Memory B cell (primary cell): ENCODE data around the gene FAHD1.

Experiments
- ATAC-seq: fragments of 150-1000 bp; cut with Tn5 transposase; 2 replicates; pipeline ENCODE4 v1.10.0; 2021; ENCODE audit warnings: low read depth, mild to moderate bottlenecking, moderate library complexity
- DNase-seq, 2 donors: peaks; one replicate each; pipeline ENCODE4 v3.0.0; 2022; ENCODE audit warnings: low spot score in 2 of 2
- H3K27ac Mint-ChIP-seq: one replicate; pipeline ENCODE4 v1.8.0; 2022; ENCODE audit warnings: mild to moderate bottlenecking, moderate library complexity, mixed read lengths
- H3K27me3 Mint-ChIP-seq: one replicate; pipeline ENCODE4 v1.8.0; 2022; ENCODE audit warnings: mixed read lengths
- H3K36me3 Mint-ChIP-seq: one replicate; pipeline ENCODE4 v1.8.0; 2022; ENCODE audit warnings: mild to moderate bottlenecking, mixed read lengths
- H3K4me1 Mint-ChIP-seq: one replicate; pipeline ENCODE4 v1.8.0; 2022; ENCODE audit warnings: mixed read lengths
- H3K4me3 Mint-ChIP-seq: one replicate; pipeline ENCODE4 v1.8.0; 2022; ENCODE audit warnings: mild to moderate bottlenecking, moderate library complexity, mixed read lengths
- H3K9me3 Mint-ChIP-seq: one replicate; pipeline ENCODE4 v1.8.0; 2022; ENCODE audit warnings: mixed read lengths

The FAHD1 gene

DNA sequence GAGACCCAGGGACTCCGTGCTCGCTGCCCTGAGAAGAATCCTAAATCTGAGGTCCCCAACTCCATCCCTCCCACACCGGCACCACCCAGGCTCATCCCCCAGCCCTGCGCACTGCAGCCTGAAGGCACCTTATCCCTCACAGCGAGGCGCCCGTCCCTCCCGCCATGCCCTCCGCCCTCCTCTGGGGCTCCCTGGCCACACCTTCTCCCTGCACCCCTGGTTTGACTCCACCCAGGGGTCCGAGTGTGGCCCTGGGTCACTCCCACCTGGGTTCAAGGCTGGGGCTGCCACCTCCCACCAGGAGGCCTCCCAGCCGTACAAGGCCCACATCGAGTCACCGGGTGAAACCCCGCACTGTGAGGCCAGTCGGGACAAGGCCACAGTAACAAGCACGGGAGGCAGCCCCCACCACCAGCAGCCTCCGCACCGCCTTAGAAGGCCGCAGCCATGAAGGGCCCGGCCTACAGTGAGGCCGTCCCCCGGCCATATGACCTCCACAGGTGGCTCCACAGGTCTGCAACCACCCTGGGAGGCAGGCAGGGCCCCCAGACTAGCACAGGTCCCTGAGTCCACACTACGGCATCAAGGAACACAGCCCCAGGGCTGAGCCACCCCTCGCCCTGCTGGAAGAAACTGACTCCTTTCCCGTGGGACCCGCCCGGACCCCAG lies 8.7 kb upstream of the FAHD1 start:
- Mint-ChIP-seq H3K4me1 (peaks cover under 1% of the 10 kb centered on the region), H3K27ac (no peak overlapping the region), H3K4me3 (no peak overlapping the region), H3K36me3 (peaks cover 9% of the 10 kb centered on the region), H3K27me3 (no peaks in the 10 kb centered on the region), H3K9me3 (no peaks in the 10 kb centered on the region)
- ATAC-seq: no peak
- no peak for DNase-seq

DNA sequence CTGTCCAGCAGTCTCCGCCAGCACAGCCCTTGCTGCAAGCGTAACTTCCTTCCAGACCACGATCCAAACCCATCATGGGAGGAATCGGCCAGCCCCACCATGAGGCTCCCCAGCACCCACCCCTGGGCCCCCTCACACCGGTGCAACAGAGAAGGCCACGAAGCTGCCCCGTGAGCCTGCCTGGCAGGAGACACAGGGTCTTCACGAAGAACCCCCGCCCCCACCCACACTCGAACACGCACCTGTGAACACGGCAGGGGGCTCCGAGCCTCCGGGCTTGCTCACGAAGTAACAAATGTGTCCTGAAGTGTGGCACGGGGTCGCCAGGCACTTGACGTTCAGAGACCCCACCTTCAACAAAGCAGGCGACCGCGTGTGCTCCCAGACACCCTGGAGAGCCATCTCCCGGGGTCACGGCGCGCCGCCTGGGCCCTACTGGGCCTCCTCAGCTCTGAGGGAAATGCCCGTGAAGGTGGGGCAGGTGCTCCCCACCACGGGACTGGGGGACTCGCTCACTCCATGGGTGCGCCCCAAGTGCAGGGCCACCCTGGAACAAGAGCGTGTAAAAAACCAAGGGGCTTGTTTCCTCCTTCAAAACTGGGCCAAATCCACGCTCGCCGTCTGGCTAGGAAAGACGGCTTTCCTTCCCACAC lies 8.0 kb upstream of the FAHD1 start:
- H3K4me3 Mint-ChIP-seq: no peak overlapping the region
- DNase-seq (no peak), ATAC-seq (no peak)
- H3K27ac Mint-ChIP-seq: no peak overlapping the region
- H3K4me1 Mint-ChIP-seq: peaks cover 3% of the 10 kb centered on the region
- H3K36me3 Mint-ChIP-seq: peaks cover 7% of the 10 kb centered on the region
- H3K9me3 Mint-ChIP-seq: no peaks in the 10 kb centered on the region
- H3K27me3 Mint-ChIP-seq: no peaks in the 10 kb centered on the region

DNA sequence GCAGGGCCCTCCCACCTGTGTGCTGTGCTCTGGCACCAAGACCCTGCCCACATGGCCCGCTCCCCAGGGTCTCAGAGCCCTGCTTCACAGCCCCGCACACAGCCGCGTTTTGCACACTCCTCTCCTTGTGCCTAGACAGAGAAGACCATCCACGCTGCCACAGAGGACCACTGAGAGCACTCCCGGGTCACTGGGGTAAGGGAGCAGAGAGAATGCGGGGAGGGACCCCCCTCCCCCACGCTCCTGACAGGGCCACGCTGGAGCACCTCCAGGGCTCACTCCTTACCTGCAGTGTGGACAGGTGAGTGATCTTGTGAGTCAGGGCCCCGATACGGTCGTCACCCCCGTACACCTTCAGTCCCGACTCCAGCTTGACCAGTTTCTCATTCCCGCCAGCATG lies 7.4 kb upstream of the FAHD1 start:
- Mint-ChIP-seq H3K36me3 (peaks cover 7% of the 10 kb centered on the region), H3K27me3 (no peaks in the 10 kb centered on the region), H3K4me1 (peaks cover 3% of the 10 kb centered on the region), H3K9me3 (no peaks in the 10 kb centered on the region), H3K4me3 (no peak overlapping the region), H3K27ac (no peak overlapping the region)
- DNase-seq (no peak), ATAC-seq (no peak)

DNA sequence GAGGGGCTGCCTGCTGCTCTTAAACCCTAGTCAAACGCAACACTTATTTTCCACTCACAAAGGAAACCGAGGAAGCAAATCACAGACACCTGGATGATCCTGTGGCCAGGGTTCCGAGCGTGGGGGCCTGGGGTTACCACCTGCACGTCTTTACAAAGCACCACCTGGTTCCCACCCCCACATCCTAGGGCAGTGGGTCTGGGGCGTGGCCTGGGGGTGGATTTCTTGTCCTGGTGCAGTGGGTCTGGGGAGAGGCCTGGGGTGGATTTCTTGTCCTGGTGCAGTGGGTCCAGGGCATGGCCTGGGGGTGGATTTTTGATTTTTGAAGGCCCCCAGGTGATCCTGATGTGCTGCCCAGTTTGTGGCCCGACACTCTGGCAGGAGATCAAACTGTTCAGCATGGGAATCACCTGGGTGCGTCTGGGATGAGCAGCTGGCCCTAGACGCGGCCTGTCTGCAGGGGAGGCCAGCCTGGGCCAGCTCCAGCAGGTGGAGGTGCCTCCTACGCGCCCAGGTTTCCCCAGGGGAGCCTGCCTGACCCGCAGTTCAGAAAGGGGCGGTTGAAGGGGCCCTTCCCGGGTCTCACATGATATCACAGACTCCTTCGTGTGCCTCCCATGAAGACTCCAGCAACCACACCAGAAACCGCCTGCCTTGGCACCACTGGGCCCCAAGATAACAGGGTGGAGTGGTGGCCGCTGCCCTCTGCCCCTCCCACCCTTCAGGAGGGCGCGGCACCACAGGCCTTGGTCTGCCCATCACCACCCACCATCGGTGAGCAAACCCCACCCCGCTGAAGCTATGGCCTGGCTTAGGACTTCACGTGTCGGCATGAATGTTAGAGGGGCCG lies 6.7 kb upstream of the FAHD1 start:
- ATAC-seq (no peak), DNase-seq (no peak)
- no peaks in the 10 kb centered on the region for H3K27me3 Mint-ChIP-seq
- no peak overlapping the region for H3K27ac Mint-ChIP-seq
- no peak overlapping the region for H3K4me3 Mint-ChIP-seq
- no peaks in the 10 kb centered on the region for H3K9me3 Mint-ChIP-seq
- H3K36me3 Mint-ChIP-seq: peaks cover 1% of the 10 kb centered on the region
- peaks cover 3% of the 10 kb centered on the region for H3K4me1 Mint-ChIP-seq

DNA sequence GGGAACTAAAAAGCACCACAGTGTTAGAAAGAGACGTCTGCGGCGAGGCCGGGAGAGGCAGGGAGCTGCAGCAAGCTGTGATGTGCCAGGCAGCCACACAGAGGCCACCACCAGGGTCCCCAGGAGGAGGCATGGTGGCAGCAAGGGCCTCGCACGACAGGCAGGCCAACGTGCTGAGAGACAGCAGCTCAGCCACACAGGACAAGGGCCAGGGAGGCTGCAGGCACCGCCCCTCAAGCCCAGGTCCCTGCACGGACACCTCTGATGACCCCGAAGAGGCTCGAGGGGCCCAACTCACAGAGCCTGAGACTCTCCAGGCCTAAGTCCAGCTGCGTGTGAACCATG lies 6.1 kb upstream of the FAHD1 start:
- ATAC-seq (no peak), DNase-seq (no peak)
- Mint-ChIP-seq H3K9me3 (no peaks in the 10 kb centered on the region), H3K27ac (no peak overlapping the region), H3K4me1 (peaks cover 3% of the 10 kb centered on the region), H3K27me3 (no peaks in the 10 kb centered on the region), H3K4me3 (no peak overlapping the region), H3K36me3 (no peaks in the 10 kb centered on the region)

DNA sequence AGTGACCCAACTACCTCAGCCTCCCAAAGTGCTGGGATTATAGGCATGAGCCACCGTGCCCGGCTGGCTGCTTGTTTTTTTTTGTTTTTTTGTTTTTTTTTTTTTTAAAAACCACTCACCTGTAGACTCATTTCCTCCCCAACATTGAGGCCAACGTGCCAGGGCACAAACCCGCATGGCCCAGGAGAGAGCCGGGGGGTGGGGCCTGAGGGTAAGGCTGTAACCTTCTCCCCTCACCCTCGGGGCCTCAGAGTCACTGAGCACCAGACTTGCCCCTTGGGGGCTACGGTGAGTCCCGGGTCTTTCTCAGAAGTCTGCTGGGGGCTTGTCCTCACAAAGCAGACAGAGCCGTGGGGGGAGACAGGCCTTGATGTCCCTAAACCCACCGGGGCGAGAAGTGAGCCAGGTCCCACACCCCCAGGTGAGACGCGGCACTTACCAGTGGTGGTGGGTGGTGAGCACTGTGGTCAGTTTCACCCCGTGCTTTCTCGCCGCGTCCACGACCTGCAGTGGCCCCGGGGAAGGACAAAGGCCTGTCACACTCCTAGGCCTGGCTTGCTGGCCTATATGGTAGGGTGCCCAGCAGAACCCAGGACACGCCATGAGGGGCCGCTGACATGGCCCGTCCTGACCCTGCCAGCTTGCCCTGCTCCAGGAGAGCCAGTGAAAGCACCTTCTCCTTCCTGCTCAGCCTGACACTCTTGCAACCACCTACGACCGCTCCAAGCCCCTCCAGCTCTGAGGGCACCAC lies 5.0 kb upstream of the FAHD1 start:
- ATAC-seq (no peak), DNase-seq (no peak)
- no peaks in the 10 kb centered on the region for H3K36me3 Mint-ChIP-seq
- no peak overlapping the region for H3K27ac Mint-ChIP-seq
- no peak overlapping the region for H3K4me3 Mint-ChIP-seq
- H3K9me3 Mint-ChIP-seq: no peaks in the 10 kb centered on the region
- H3K27me3 Mint-ChIP-seq: no peaks in the 10 kb centered on the region
- peaks cover 5% of the 10 kb centered on the region for H3K4me1 Mint-ChIP-seq

DNA sequence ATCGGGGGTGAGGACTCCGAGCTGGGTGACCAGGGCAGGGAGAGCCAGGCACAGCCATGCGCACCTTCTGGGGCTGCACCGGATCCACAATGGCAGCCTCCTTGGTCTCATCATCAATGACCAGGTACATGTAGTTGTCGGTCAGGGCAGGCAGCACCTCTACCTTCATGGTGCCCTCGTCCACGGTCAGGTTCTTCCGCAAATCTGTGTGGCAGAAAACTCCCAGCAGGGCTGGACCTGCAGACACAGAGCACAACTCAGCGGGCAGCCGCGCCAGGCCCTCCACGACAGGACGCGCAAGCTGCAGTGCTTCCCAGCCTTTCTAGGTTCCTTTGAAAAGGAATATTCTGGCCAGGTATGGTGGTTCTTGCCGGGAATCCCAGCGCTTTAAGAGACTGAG lies 4.2 kb upstream of the FAHD1 start:
- H3K36me3 Mint-ChIP-seq: no peaks in the 10 kb centered on the region
- no peak overlapping the region for H3K27ac Mint-ChIP-seq
- H3K4me1 Mint-ChIP-seq: peaks cover 10% of the 10 kb centered on the region
- no peak for ATAC-seq
- DNase-seq: no peak
- H3K9me3 Mint-ChIP-seq: no peaks in the 10 kb centered on the region
- H3K27me3 Mint-ChIP-seq: no peaks in the 10 kb centered on the region
- H3K4me3 Mint-ChIP-seq: no peak overlapping the region

DNA sequence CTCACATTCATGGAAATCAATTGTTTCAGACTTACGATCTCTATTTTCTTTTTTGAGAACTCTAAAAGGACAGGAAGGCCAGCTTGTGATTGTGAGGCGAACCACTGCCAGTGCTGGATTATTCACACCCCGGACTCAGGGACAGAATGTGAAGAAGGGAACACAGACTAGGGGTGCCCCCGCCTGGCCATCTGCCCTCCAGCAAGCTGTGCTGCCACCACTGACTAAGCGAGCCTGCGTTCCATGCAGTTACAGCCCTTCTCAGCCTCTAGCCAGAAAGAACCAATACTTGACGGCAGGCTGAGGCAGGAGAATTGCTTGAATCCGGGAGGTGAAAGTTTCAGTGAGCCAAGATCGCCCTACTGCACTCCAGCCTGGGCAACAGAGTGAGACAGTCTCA lies 3.2 kb upstream of the FAHD1 start:
- H3K27ac Mint-ChIP-seq: no peak overlapping the region

DNA sequence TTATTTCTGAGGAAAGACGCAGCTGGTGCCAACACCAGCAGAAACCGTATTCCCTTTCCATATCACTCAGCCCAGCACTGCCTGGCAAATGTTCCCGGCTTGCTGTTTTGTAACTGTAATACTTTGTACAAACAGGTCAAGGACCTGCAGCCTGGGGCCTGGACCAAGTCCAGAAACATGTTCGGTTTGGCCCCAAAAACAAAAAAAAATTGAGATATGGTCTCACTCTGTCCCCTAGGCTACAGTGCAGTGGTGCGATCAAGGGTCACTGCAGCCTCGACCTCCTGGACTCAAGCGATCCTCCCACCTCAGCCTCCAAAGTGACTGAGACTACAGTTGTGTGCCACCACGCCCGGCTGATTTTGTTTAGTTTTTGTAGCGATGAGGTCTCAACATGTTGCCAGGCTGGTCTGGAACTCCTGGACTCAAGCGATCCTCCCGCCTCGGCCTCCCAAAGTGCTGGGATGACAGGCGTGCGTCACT lies 1.6 kb upstream of the FAHD1 start:
- H3K27ac Mint-ChIP-seq: no peak overlapping the region
- H3K4me3 Mint-ChIP-seq: peak overlapping the region; percentile 72

More for the DNA sequence above, 3.2 kb upstream of the FAHD1 start:
- no peaks in the 10 kb centered on the region for H3K27me3 Mint-ChIP-seq
- H3K36me3 Mint-ChIP-seq: no peaks in the 10 kb centered on the region
- no peak overlapping the region for H3K4me3 Mint-ChIP-seq
- peaks cover 11% of the 10 kb centered on the region for H3K4me1 Mint-ChIP-seq
- ATAC-seq: no peak
- DNase-seq: no peak
- H3K9me3 Mint-ChIP-seq: no peaks in the 10 kb centered on the region

DNA sequence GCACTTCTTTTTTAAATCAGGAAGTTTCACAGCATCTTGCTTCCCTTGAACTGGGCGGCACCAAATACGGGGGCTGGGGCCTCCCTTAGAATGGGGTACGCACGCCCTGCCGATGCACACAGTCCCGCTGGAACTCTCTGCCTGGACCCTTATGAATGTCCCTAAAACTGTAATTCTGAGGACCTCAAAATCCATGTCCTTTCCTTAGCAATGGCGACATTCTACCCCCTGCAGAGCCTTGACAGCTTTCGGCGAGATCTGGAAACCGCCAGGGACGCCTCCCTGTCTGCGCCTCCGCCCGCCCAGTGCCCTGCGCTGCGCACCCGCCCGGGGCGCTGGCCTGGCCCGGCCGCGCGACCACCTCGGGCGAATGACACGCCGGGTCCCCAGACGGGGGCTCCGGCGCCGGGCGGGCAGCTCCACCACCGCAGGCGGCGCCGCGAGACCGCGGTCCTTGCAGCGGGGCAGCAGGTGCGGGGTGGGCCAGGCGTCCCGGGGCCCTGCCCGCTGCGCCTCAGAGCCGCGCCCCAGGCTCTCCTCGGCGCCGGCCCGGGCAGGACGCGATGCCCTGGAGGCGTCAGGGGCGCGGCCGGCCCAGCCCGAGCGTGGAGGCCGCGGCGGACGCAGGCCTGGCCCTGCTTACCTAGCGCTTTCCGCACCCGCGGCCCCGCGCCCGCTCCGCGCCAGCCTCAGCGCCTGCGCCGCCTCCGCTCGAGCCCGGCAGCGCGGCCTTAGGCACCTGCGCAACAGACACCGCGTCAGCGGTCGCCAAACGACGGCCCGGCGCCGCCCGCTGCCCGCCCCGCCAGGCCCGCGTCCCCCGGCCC lies 929 bp upstream of the FAHD1 start:
- DNase-seq (peak; percentile 34 to 63), ATAC-seq (peak; percentile 73)
- H3K27me3 Mint-ChIP-seq: no peaks in the 10 kb centered on the region
- peak overlapping the region; percentile 72 for H3K4me3 Mint-ChIP-seq
- H3K36me3 Mint-ChIP-seq: no peaks in the 10 kb centered on the region
- H3K9me3 Mint-ChIP-seq: no peaks in the 10 kb centered on the region
- peaks cover 21% of the 10 kb centered on the region for H3K4me1 Mint-ChIP-seq
- peak overlapping the region; percentile 90 for H3K27ac Mint-ChIP-seq

More for the DNA sequence above, 1.6 kb upstream of the FAHD1 start:
- ATAC-seq: no peak
- Mint-ChIP-seq H3K4me1 (peaks cover 18% of the 10 kb centered on the region), H3K27me3 (no peaks in the 10 kb centered on the region), H3K9me3 (no peaks in the 10 kb centered on the region), H3K36me3 (no peaks in the 10 kb centered on the region)
- no peak for DNase-seq

DNA sequence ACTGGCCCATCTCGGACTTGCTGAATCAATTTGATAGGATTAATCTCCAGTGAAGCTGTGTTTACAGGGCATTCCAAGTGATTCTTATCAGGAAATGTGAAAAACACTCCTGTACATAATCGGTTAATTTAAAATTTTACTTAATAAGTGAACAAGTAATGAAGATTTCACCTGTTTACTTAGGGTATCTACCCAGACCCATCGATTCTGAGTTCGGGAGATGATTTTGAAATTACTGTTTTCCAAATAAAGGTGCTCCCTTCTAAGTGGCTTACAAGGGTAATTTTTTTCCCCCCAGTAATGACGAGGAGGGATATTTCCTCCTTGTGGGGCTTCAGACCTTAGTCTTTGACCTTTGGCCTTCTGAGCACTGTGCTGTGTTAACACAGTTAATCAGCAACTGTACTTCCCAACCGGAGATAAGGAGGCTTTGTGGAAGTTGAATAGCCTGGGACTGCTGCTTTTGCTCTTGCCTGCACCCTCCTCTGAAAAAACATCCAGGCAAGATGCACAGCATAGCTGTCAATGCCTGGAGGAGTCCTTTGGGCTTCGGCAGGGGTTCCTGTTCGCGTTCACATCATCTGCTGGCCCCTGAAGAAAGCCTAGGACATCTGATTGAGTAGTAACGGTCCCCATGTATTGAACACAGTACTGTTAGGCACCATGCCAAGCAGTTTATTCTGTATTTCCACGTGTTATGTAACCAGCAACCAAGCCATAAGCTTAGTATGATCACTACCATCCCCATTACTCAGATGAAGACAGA lies 1.8 kb downstream of the FAHD1 start:
- H3K9me3 Mint-ChIP-seq: no peaks in the 10 kb centered on the region
- DNase-seq (no peak), ATAC-seq (no peak)
- H3K36me3 Mint-ChIP-seq: no peaks in the 10 kb centered on the region
- H3K4me1 Mint-ChIP-seq: peaks cover 19% of the 10 kb centered on the region
- H3K4me3 Mint-ChIP-seq: no peak overlapping the region
- no peaks in the 10 kb centered on the region for H3K27me3 Mint-ChIP-seq
- H3K27ac Mint-ChIP-seq: no peak overlapping the region

DNA sequence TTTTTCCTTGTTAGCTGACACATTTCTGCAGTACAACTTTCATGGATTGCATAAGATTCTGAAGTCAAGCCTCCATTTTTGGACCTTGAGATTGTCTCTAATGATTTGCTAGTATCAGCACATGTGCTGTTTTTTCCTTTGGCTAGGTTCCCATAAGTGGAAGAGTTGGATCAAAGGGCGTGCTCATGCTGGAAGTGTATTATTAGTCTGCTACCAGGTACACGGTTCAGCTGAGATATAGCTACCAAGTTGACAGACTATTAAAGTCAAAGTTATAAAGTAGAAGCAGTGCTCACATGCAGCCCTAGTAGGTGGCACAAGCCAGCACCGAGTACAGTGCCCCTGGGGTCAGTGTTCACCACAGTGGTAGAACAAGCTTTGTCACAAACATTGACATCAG lies 3.2 kb downstream of the FAHD1 start:
- H3K27me3 Mint-ChIP-seq: no peaks in the 10 kb centered on the region
- H3K9me3 Mint-ChIP-seq: no peaks in the 10 kb centered on the region
- no peak overlapping the region for H3K4me3 Mint-ChIP-seq
- H3K27ac Mint-ChIP-seq: no peak overlapping the region
- H3K36me3 Mint-ChIP-seq: no peaks in the 10 kb centered on the region
- DNase-seq: no peak
- no peak for ATAC-seq
- peaks cover 18% of the 10 kb centered on the region for H3K4me1 Mint-ChIP-seq
